GM18858 (cell line): ENCODE measurements around the gene FIGLA.

Experiments used
- ATAC-seq: cut with Tn5 transposase; IDR thresholded peaks from one replicate; pipeline ENCODE4 v1.9.1; 2021; ENCODE audit not compliant: unreplicated experiment

The FIGLA gene

GRCh38 chr2:70790136-70790828 is at the start of gene FIGLA:
Gene FIGLA, minus strand, starts transcription at chr2:70790643. Its CDS starts 5 bp downstream, at chr2:70790638.
- ATAC-seq, result no peak

DNA sequence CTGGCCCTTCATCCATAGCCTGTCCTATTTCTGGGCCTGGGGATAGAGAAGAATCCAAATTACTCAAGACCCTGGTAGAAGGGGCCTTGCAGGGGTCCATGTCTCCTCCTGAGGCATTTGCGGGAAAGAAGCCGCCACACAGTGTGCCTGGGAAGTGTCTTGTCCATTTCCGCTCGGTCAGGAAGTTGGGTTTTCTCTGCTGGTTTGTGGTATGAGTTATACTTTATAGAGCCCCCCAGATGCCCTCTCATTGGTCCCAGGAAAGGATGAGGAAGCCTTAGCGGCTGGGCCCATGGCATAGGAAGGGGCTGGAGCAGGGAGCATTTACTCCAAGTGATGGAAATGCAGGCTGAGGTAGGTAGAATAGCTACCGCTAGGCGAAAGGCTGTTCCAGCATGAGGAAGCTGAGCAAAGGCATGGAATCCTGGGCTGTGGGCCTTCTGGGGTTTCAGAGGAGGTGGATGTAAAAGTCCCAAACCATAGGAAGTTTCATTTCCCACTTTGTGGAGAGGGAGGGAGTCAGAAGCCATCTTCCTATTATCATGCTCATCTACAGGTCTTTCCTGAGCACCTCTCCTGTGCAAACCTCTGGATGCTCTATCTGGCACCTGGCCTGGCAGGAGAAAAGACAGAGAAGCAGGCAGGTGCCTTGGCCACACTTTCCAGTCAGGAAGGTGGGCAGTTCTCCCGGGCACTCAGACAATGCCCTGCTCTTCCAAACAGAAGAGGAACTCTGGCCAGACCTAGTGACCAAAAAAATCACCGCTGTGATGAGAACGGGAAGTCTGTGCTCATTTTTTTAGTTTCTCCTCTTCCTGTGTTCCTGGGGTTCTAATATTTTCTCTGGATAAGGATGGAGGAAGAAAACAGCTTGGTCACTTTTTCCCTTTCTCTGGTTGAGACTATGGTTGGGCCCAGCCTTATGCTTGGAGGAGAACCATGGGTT is 47.8 kb upstream of the FIGLA start:
- ATAC-seq, result no peak

DNA sequence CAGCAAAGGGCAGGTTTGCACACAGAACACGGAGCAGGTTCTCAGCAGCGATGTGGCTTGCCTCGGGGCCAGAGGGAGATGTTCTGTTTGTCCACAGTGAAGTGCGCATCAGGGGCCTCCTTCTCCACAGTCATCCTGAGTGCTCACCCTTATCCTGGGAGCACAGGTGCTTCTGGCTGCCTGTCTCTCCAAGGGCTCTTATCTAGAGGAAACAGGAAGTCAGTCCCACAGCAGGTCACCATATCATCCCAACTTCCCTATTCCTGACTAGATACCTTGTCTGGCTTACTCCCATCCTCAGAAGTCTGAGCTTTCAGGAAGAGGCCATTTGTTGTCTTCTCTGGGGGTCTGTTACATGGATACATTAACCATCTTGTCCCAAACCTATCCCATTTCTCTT is 45.2 kb upstream of the FIGLA start, which contains the start of gene CD207:
TSS of gene CD207 (minus strand) at position 174 of the 400 bp plus-strand sequence. CDS start at position 134, 40 bp downstream.
- ATAC-seq, result no peak

- ATAC-seq, result no peak
These were observed 44.4 kb upstream of the FIGLA start for GRCh38 chr2:70834881-70835280.

DNA sequence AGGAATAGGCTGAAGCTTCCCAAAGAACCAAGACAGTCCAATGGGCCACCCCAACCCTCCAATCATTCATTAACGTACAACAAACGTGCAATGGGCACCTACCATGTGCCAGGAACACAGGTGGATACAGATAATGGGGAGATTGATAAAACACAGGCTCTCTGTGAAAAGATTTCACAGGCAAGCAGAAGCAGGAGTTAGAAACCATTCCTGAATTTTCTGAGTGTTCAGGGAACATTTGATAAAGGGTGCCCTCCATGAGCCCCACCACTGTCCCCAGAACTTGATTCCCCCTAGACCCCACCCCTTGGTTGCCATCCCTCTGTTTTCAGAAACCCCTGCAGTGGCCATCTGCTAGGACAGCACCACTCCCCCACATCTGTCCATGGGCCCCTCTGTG is 43.7 kb upstream of the FIGLA start:
- ATAC-seq, result no peak

DNA sequence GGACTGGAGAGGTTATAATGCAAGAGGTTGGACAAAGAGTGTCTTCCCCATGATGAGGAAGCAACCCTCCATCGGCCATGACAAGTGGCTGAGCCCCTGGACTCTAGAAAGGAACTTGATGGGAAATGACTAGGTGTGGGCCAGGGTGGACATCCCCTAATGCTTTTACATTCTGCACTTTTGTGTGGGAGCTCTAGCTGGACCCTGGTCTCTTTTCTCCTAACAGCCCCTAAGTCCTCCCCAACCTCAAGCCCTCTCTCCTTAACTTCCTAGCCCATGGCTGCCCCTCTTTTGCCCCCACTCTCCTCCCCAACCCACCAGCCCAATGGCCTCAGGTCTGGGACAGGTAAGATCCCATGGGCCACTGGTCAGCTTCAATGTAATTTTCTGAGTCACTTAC is 42.8 kb upstream of the FIGLA start:
- ATAC-seq, result no peak

GRCh38 chr2:70832386-70832785 is 41.9 kb upstream of the FIGLA start:
- no peak for ATAC-seq

DNA sequence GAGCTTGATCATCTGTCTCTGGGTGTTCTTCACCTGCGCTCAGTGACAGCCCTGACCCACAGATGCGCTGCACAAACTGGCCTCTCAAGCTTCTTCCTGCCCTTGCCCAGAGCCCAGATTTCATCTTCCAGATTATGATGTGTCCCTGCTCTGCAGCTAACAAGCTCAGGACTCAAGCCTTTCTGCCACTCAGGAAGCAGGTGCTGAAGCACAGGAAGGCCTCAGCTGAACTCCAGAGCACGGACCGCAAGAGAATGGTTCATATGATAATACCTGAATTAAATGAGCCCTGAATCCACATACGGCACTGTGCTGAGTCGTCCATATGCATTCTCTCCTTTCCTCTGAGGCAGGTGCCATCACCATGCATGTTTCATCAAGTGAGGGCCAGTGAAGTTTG is 41.4 kb upstream of the FIGLA start:
- no peak for ATAC-seq

- ATAC-seq, result no peak
These were observed 39.9 kb upstream of the FIGLA start for GRCh38 chr2:70830366-70830765.

- ATAC-seq, result no peak
These were observed 39.5 kb upstream of the FIGLA start for GRCh38 chr2:70829916-70830315.

- no peak for ATAC-seq
These were observed 38.7 kb upstream of the FIGLA start for GRCh38 chr2:70828914-70829824.

GRCh38 chr2:70828115-70828514 is 37.7 kb upstream of the FIGLA start:
- no peak for ATAC-seq

GRCh38 chr2:70827388-70827787 is 36.9 kb upstream of the FIGLA start:
- no peak for ATAC-seq

DNA sequence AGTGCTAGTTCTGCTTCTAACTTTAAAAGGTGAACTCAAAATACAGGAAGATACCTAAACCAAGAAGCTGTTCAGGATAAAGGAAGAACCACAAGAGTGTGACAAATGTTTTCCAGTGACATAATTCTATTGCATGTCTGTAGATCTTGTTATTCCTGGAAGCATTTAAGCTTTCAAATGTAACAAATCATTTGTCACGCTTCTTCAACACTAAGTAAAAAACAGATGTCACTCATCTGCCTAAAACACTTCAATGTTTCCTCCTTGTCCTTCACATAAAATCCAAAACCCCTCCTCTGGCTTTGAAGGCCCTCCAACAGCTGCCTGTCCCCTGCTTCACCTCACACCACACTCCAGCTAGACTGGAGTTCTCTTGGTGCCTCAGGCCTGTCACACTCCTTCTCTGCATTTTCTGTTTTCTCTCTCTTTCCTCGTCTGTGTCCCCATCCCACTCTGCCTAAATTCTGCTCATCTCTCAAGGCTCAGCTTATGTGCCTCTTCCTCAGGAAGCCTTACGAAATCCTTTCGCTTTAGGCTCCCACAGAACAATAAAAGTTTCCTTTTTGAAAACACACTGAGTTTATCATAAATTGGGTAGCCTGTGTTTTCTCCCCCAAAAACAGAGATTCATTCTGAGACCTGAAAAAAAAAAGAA is 36.4 kb upstream of the FIGLA start:
- ATAC-seq, result no peak

- no peak for ATAC-seq
These were observed 32.8 kb upstream of the FIGLA start for GRCh38 chr2:70823249-70823648.

- ATAC-seq, result no peak
These were observed 32.4 kb upstream of the FIGLA start for GRCh38 chr2:70822843-70823242.

DNA sequence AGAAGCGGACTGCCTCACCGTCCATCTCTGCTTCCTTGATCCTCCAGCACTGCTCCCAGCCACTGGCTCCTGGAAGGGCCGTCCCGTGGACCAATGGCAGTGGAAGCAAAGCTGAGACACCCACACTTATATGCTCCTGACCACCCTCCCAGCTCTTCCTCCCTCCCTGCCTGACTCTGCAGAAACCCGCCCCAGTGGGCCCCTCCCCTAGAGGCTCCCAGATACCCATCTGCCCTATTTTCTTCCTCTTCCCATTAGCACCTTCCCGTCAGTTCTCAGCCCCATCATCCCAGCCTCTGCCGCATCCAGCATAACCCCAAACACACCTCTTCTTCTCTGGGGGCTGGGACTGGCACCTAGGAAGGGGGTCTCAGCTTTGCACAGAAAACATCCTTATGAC is 30.1 kb upstream of the FIGLA start, which contains the start of gene CLEC4F:
TSS of gene CLEC4F (minus strand) at position 101 of the 400 bp plus-strand sequence. CDS start at position 25, 76 bp downstream.
- no peak for ATAC-seq

DNA sequence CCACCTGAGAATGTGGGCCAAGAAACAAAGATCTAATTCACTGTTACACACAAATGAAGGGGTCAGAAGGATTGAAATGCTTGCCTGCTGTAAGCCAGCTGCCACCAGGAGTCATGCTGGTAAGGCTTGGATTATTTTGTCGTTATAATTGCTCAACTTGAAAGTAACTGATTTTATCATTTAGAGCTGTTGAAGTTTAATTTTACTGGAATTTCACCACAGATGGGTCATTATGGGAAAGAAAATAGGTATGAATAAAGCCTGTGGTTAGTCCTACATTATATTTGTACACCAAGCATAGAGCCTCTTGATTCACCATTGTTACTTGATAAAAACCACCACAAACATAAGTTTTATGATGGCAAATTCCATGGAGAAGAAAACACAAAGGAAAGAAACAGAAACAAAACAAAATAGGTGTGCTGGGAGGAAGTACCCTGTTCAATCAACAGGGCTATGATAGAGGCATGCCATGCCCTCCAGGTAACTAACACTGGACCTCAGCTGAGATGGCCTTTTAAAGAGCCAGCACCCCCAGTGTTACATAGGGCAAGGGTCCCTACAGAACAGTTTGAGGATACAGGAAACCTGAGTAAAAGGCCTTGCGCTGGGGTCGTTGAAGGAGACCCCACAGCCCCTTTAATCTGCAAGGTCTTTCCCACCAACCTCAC is 27.0 kb upstream of the FIGLA start:
- no peak for ATAC-seq

DNA sequence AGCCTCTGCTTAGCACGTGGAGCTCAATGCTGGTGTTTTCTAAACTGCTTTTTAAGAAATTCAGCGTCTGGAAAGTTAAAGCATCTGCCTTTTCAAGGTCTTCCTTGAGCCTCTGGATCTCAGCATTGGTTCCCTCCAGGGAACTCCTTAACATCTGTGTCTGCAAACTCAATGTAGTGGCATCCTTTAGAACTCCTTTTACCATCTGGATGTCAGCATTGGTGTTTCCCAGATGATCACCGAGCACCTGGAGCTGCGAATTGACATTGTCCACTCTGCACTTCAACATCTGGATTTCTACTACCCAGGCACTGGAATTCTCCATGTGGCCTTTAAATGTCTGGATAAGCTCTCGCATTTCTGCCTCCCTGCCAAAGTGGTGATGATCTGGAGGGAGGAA is 26.3 kb upstream of the FIGLA start:
- no peak for ATAC-seq
